Upper lobe of left lung (tissue), 6 donors: ENCODE results near the gene GIMAP8. TPM values are rescaled to one million over a fixed set of nuclear protein-coding genes. Genes with fewer than 3 reads are reported as not detected.

Source experiments
- ATAC-seq, 2 donors: fragments of 200-7000 bp; cut with Tn5 transposase; one replicate each; pipeline ENCODE4 v1.9.1; 2022; ENCODE audit warnings: mild to moderate bottlenecking in 2 of 2, moderate library complexity in 2 of 2; ENCODE audit not compliant: low FRiP score in 2 of 2
- DNase-seq, 2 donors: peaks; one replicate each; pipeline ENCODE4 v3.0.0-alpha.2; 2019 to 2020
- H3K27ac ChIP-seq, 4 donors: fragments of 200-600 bp; sonication (generic); one replicate each; pipeline ENCODE4 v1.5.1; 2016 to 2019
- H3K27me3 ChIP-seq, 4 donors: fragments of 200-600 bp; sonication (generic); one replicate each; pipeline ENCODE4 v1.5.1; 2017 to 2019
- H3K36me3 ChIP-seq, 4 donors: fragments of 200-600 bp; sonication (generic); one replicate each; pipeline ENCODE4 v1.5.1; 2016 to 2019
- H3K4me1 ChIP-seq, 4 donors: fragments of 200-600 bp; sonication (generic); one replicate each; pipeline ENCODE4 v1.5.1; 2018 to 2019
- H3K4me3 ChIP-seq, 4 donors: fragments of 200-600 bp; sonication (generic); one replicate each; pipeline ENCODE4 v1.5.1; 2017 to 2019; ENCODE audit warnings: mild to moderate bottlenecking in 2 of 4, moderate library complexity in 1 of 4
- H3K9me3 ChIP-seq, 4 donors: fragments of 200-600 bp; sonication (generic); one replicate each; pipeline ENCODE4 v1.5.1; 2018 to 2019
- CTCF ChIP-seq, 6 experiments: fragments of 450-650 bp in 4 of 6; fragments of 200-600 bp in 2 of 6; sonication (generic) in 2 of 6; IDR thresholded peaks; one replicate each; pipeline ENCODE4 v1.5.1; 2016 to 2019; ENCODE audit warnings: antibody characterized with exemption in 6 of 6
- EP300 ChIP-seq, 4 donors: sonication (generic); formaldehyde crosslinking; IDR thresholded peaks; one replicate each; pipeline ENCODE4 v1.5.1; 2017; ENCODE audit warnings: antibody characterized with exemption in 4 of 4, control low read depth in 2 of 4
- POLR2A ChIP-seq, 4 donors: fragments of 450-650 bp; IDR thresholded peaks; one replicate each; pipeline ENCODE4 v1.5.1; 2016 to 2017; ENCODE audit warnings: antibody characterized with exemption in 4 of 4, mild to moderate bottlenecking in 2 of 4
- POLR2AphosphoS5 ChIP-seq, 2 donors: sonication (generic); formaldehyde crosslinking; IDR thresholded peaks; one replicate each; pipeline ENCODE4 v1.5.1; 2017; ENCODE audit warnings: antibody characterized with exemption in 2 of 2
- WGBS, 2 donors: methylation state at CpG; one replicate each; pipeline ENCODE4 v1.1.5; 2017 to 2018; 5-methylcytosine and 5-hydroxymethylcytosine counted together
- total RNA-seq, 6 donors: library from RNA; depleted of rRNA in 4 of 6; stranded (reverse); fragments of >200 nt in 4 of 6; gene quantifications; one replicate each; pipeline versions ENCODE4 v1.1.0 to v1.2.1, GENCODE V29; 2016 to 2021
- donor health status: DM: no; HTN: no; CAD: no; lungs with moderate emphysema.
- donor health status: DM: no; HTN: yes; CAD: no; lungs with severe emphysema.

The GIMAP8 gene
- total RNA-seq, 6 donors from 2014 or later, result 15.6 to 39.6 (median 31.7) TPM

GRCh38 chr7:150417863-150418262, 32.6 kb upstream of the GIMAP8 start:
- Histone ChIP-seq H3K4me1 (peaks cover 0 to 7% (median 5%) of the 10 kb centered on the region in 4 donors), H3K36me3 (no peaks in the 10 kb centered on the region), H3K27ac (no peak overlapping the region), H3K9me3 (no peaks in the 10 kb centered on the region), H3K27me3 (no peaks in the 10 kb centered on the region), H3K4me3 (no peak overlapping the region)
- TF ChIP-seq EP300 (IDR thresholded peaks at IDR 0.05), result no peak
- ATAC-seq (no peak), DNase-seq (no peak)
- WGBS, 2 donors, result 94 to 97% methylated on average over 6 of the region's 6 CpGs

- Histone ChIP-seq H3K27ac (no peak overlapping the region), H3K36me3 (no peaks in the 10 kb centered on the region)
- no peak for TF ChIP-seq POLR2AphosphoS5 (IDR thresholded peaks at IDR 0.05)
- TF ChIP-seq CTCF (IDR thresholded peaks at IDR 0.05), result no peak
- no peak for TF ChIP-seq EP300 (IDR thresholded peaks at IDR 0.05)
- no peak for TF ChIP-seq POLR2A (IDR thresholded peaks at IDR 0.05)
These were observed 30.2 kb upstream of the GIMAP8 start for GRCh38 chr7:150420242-150420641.

GRCh38 chr7:150420987-150421674, 29.3 kb upstream of the GIMAP8 start:
- peak in 1 of 2 donors; percentile 86 for DNase-seq
- no peaks in the 10 kb centered on the region for H3K27me3 ChIP-seq
- H3K36me3 ChIP-seq, result no peaks in the 10 kb centered on the region
- WGBS, 2 donors, result 17 to 19% methylated on average over 27 of the region's 27 CpGs
- H3K4me1 ChIP-seq, result peaks cover 0 to 7% (median 5%) of the 10 kb centered on the region in 4 donors
- no peaks in the 10 kb centered on the region for H3K9me3 ChIP-seq
- ATAC-seq, result peak; percentile 90 to 97
- TF ChIP-seq POLR2A (IDR thresholded peaks at IDR 0.05), result no peak
- peak; percentile 78 to 87 (median 83) for TF ChIP-seq CTCF (IDR thresholded peaks at IDR 0.05)
- no peak for TF ChIP-seq EP300 (IDR thresholded peaks at IDR 0.05)
- TF ChIP-seq POLR2AphosphoS5 (IDR thresholded peaks at IDR 0.05), result no peak
- no peak overlapping the region for H3K27ac ChIP-seq
- no peak overlapping the region for H3K4me3 ChIP-seq

More at GRCh38 chr7:150420242-150420641, 30.2 kb upstream of the GIMAP8 start:
- Histone ChIP-seq H3K4me1 (peaks cover 0 to 7% (median 5%) of the 10 kb centered on the region in 4 donors), H3K4me3 (no peak overlapping the region), H3K27me3 (no peaks in the 10 kb centered on the region), H3K9me3 (no peaks in the 10 kb centered on the region)
- ATAC-seq (no peak), DNase-seq (no peak)
- 76 to 85% methylated on average over 2 of the region's 2 CpGs for WGBS, 2 donors

GRCh38 chr7:150421831-150422230, 28.6 kb upstream of the GIMAP8 start:
- no peak overlapping the region for H3K27ac ChIP-seq
- H3K9me3 ChIP-seq, result no peaks in the 10 kb centered on the region
- H3K27me3 ChIP-seq, result no peaks in the 10 kb centered on the region
- peaks cover 0 to 7% (median 5%) of the 10 kb centered on the region in 4 donors for H3K4me1 ChIP-seq
- TF ChIP-seq POLR2A (IDR thresholded peaks at IDR 0.05) (no peak), CTCF (IDR thresholded peaks at IDR 0.05) (no peak), POLR2AphosphoS5 (IDR thresholded peaks at IDR 0.05) (no peak), EP300 (IDR thresholded peaks at IDR 0.05) (no peak)
- no peak overlapping the region for H3K4me3 ChIP-seq
- no peaks in the 10 kb centered on the region for H3K36me3 ChIP-seq
- WGBS, 2 donors, result 82 to 90% methylated on average over 17 of the region's 17 CpGs
- DNase-seq, result no peak
- no peak for ATAC-seq

GRCh38 chr7:150425670-150426069, 24.8 kb upstream of the GIMAP8 start:
- no peaks in the 10 kb centered on the region for H3K9me3 ChIP-seq
- H3K4me1 ChIP-seq, result peaks cover 8 to 18% (median 12%) of the 10 kb centered on the region in 4 donors
- H3K36me3 ChIP-seq, result no peaks in the 10 kb centered on the region
- 69 to 73% methylated on average over 4 of the region's 4 CpGs for whole genome bisulfite sequencing, 2 donors
- no peak overlapping the region for H3K4me3 ChIP-seq
- DNase-seq (no peak), ATAC-seq (no peak)
- TF ChIP-seq CTCF (IDR thresholded peaks at IDR 0.05) (no peak), POLR2AphosphoS5 (IDR thresholded peaks at IDR 0.05) (no peak), EP300 (IDR thresholded peaks at IDR 0.05) (no peak)
- no peaks in the 10 kb centered on the region for H3K27me3 ChIP-seq
- no peak overlapping the region for H3K27ac ChIP-seq
